GM18508 (cell line): ENCODE results near the gene VSIG2.

ENCODE experiments used
- ATAC-seq: cut with Tn5 transposase; IDR thresholded peaks from one replicate; pipeline ENCODE4 v1.9.1; 2021; ENCODE audit warnings: moderate number of reproducible peaks; ENCODE audit not compliant: insufficient read depth, unreplicated experiment

The VSIG2 gene

GRCh38 chr11:124766156-124766555 is 14.1 kb upstream of the VSIG2 start:
- no peak for ATAC-seq

GRCh38 chr11:124763156-124763947 is 11.3 kb upstream of the VSIG2 start:
- ATAC-seq: no peak

- ATAC-seq: no peak
These were observed 10.6 kb upstream of the VSIG2 start for GRCh38 chr11:124762624-124763155.

GRCh38 chr11:124762105-124762623 is 10.1 kb upstream of the VSIG2 start, which contains the start of gene ESAM:
Gene ESAM, minus strand, starts transcription at chr11:124762290. Its CDS starts 136 bp downstream, at chr11:124762154.
- ATAC-seq: no peak

GRCh38 chr11:124761301-124762104 is 9.4 kb upstream of the VSIG2 start:
- no peak for ATAC-seq

DNA sequence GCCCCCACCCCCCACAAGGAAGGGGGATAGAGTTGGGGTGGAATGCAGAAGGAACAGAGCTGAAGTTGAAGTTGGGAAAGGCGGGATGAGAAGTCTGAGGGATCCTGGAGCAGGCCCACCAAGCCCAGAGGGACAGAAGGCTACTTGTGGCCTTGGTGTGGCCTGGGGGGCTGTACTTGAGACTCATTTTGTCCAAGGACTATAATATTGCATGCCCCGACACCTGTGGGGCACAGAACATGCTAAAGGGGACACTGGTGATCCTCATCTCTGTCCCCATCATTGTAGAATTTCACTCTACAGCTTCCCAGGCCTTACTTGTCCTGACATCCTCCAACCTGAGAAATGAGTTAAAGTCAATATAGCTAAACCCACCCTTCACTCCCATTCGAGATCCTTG is 8.8 kb upstream of the VSIG2 start:
- ATAC-seq: no peak

GRCh38 chr11:124760205-124760652 is 8.2 kb upstream of the VSIG2 start:
- ATAC-seq: peak; percentile 25

- no peak for ATAC-seq
These were observed 7.5 kb upstream of the VSIG2 start for GRCh38 chr11:124759266-124760204.

DNA sequence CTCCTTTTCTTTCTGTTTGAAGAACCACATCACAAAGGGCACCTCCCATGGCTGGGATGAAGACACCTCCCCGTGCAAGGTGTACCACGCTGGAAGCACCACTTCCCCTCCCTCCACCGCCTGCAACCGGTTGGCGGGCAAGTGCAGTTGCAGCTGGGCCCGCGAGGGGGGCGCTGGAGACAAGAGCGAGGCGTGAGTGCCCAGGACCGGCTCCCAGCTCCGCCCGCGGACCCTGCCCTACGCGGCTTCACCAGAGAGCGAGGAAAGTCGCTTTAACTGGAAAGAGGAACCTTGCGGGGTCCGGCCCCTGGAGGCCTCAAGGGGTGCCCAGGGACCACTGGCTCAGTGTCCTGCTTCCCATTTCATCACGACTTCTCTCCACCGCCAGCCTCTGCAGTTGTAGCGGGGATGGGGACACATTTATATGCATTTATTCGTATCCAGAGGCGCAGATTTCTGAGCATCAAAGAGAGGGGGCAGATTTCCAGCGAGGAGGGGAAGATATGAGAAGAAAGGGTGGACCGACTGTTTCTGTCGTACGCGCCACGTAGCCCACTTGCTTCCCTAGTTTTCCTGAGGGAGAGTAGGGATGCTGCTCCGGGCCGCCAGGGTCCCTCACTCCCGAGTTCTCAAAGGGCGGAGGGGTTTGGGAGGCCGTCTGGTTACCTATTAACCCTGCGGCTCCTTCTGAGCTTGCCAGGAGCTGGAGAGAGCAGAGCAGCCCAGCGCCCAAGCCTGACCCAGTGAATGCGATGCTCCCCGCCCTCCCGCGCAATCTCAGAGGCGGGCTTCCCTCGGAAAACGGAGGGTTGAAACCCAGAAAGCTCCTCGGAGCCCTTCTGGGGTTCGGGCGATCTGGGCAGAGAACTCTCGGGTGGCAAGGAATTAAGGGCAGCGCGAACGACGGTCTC is 6.6 kb upstream of the VSIG2 start:
- peak; percentile 29 for ATAC-seq

DNA sequence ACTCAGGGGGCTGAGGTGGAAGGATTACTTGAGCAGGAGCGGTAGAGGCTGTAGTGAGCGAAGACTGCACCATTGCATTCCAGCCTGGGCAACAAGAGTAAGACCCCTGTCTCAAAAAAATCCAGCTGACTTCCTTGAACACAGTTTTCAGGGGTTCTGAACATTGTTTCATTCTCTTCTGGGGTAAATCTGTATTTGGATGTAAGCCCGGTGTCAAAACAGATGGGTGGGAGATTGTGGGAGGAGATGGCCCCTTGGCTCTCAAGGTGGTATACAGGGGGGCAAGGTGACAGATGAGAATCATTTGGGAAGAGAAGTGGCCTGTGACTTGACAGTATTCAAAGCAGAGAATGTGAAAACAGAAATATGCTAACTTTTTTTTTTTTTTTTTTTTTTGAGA is 5.3 kb upstream of the VSIG2 start:
- ATAC-seq: no peak

DNA sequence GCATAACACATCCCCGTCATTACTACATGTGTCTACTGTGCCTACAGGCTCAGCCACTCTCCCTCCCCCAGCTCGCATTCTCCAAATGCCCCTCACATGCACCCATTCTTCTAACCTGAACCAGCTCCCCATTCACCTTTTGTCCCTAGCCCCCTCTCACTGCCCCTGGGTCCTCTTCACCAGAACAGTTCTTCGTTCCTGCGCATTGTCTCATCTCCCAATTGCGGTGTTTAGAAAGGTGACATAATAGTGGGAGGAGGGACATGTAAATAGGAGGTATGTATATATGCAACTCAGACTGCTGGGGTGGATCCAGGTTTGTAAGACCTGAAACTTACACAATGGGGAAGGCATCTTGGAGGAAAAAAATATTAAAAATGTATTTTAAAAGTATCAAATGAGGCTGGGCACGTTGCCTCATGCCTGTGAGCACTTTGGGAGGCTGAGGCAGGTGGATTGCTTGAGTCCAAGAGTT is 4.7 kb upstream of the VSIG2 start:
- ATAC-seq: no peak

- no peak for ATAC-seq
These were observed 4.1 kb upstream of the VSIG2 start for GRCh38 chr11:124756033-124756752.

DNA sequence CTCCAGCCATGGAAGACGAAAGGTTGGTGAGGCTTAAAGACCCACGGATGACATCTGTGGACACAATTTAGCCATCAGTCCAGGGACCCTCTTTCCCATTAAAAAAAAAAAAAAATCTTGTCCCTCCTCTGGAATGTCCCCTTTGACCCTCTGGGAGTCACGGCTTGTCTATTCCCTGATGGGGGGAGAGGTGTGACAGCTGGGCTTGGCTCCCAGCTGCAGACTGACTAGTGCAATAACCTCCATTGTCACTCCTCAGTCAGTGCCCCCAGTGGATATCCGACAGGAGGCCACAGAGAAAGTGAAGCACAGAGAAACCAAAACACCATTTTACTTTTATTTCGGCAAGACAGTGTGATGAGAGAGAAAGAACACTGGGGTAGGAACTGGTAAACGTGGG is 2.7 kb upstream of the VSIG2 start:
- no peak for ATAC-seq

GRCh38 chr11:124754309-124754708 is 2.3 kb upstream of the VSIG2 start:
- ATAC-seq: no peak

DNA sequence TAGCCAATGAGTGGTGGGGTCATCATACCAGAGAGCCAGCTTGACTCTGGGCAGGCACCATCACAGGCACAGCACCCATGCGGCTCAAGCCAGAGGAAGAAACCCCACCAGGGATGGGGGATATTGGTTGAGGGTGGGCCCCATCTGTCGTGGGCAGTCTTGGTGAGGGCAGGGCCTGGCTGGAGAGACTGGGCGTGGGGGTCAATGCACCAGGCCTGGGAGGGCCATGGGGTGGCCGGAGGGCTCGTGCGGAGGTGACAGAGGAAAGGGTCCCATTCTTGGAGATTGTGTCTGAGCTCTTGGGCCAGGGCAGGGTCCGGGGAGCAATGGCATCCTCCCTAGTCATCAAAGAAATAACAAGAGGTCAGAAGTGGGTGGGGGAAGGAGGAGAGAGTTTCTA is 1.6 kb upstream of the VSIG2 start:
- no peak for ATAC-seq

DNA sequence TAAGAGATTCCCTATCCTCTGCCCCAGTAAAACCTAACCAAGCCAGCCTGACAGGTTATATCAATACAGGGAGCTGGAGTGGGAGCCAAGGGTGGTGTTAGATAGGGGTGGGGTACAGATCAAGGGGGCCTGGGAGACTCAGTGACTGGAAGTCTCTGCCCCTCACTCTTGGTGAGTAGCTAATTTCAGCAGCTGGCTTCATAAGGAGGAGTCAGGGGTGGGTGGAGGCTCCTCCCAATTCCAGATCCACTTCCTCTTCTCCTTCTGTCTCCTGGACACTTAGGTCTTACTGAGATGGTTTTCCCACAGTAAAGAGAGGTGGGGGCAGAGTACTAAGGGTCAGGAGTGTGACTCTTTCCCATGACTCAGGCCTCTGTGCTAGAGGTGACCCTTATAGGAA is 1.1 kb upstream of the VSIG2 start:
- ATAC-seq: no peak

DNA sequence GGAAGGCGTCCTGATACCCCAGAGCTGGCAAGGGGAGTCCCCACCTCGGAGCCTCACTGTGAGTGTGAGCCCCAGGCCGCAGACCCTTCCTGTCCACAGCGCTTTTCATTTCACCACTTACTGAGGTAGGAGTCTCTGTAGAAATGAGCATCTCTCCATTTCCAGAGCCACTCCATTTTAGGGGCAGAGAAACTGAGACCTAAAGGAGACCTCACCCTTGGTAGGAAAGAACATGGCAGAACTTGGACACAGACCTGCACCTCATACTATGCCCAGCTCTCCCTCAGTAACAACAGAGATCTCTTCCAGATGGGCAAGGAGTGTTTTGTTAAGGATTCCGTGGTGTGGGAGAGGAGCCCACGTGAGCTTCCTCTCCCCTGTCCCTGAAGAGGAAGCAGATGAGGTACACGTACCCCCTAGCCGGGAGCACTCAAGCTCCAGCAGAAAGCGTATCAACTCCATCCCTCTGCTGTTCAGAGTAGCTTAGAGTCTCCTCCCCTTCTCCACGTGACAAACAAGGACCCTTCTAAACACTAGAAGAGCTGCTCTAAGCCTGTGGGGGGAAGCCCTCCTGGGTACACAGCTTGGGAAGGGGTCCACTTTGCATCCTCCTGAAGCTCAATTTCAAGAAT is 532 bp upstream of the VSIG2 start:
- ATAC-seq: no peak

- ATAC-seq: no peak
These were observed 689 bp downstream of the VSIG2 start for GRCh38 chr11:124751391-124751740.
